Esophagus muscularis mucosa (tissue), 4 donors: ENCODE results near the gene POLR3C.
A peak's percentile ranks its signal among the peaks of the same experiment; 100 is the strongest.

Source experiments
- CTCF ChIP-seq, 3 experiments: fragments of 200-600 bp in 2 of 3; fragments of 450-650 bp in 1 of 3; sonication (generic) in 2 of 3; IDR thresholded peaks; one replicate each; pipeline ENCODE4 v1.5.1; 2017 to 2019; ENCODE audit warnings: antibody characterized with exemption in 3 of 3, mild to moderate bottlenecking in 2 of 3, moderate library complexity in 1 of 3
- EP300 ChIP-seq: sonication (generic); formaldehyde crosslinking; IDR thresholded peaks from one replicate; pipeline ENCODE4 v1.6.1; 2017; ENCODE audit warnings: antibody characterized with exemption
- POLR2A ChIP-seq: fragments of 450-650 bp; IDR thresholded peaks from one replicate; pipeline ENCODE4 v1.6.1; 2017; ENCODE audit warnings: antibody characterized with exemption, moderate library complexity, mild to moderate bottlenecking, low read depth
- POLR2AphosphoS5 ChIP-seq, 2 donors: sonication (generic); formaldehyde crosslinking; IDR thresholded peaks; one replicate each; pipeline ENCODE4 v1.6.1; 2017; ENCODE audit warnings: antibody characterized with exemption in 2 of 2

GRCh38 chr1:145871994-145872924 lies 48.3 kb downstream of the POLR3C start:
- TF ChIP-seq CTCF (IDR thresholded peaks at IDR 0.05) (no peak), EP300 (no peak), POLR2A (no peak), POLR2AphosphoS5 (IDR thresholded peaks at IDR 0.05) (peak; percentile 24 to 39)
